Activated T-cell treated with anti-CD3 and anti-CD28 coated beads, Interleukin-2, amount 50 U/mL, for 4 hours (primary cell): ENCODE data around the gene TMEM238L. TPM values are rescaled to one million over a fixed set of nuclear protein-coding genes. Genes with fewer than 3 reads are reported as not detected.

Source experiments
- ATAC-seq, 2 donors: fragments of 200-7000 bp; cut with Tn5 transposase; one replicate each; pipeline ENCODE4 v1.10.0; 2021
- DNase-seq: peaks from one replicate; pipeline ENCODE4 v3.0.0-alpha.2; 2020
- H3K27me3 Mint-ChIP-seq: one replicate; pipeline ENCODE4 v1.8.0; 2021; ENCODE audit warnings: low read depth, mixed read lengths
- H3K36me3 Mint-ChIP-seq: one replicate; pipeline ENCODE4 v1.8.0; 2022; ENCODE audit warnings: mixed read lengths; ENCODE audit not compliant: insufficient read depth
- H3K4me1 Mint-ChIP-seq: one replicate; pipeline ENCODE4 v1.8.0; 2021; ENCODE audit warnings: low read depth, mixed read lengths
- H3K4me3 Mint-ChIP-seq: one replicate; pipeline ENCODE4 v1.8.0; 2021; ENCODE audit warnings: mild to moderate bottlenecking, moderate library complexity, mixed read lengths
- H3K9me3 Mint-ChIP-seq: one replicate; pipeline ENCODE4 v1.8.0; 2021; ENCODE audit warnings: mixed read lengths
- total RNA-seq, 3 donors: library from RNA; stranded (reverse); gene quantifications; one replicate each; pipeline ENCODE4 v1.2.1, GENCODE V29; 2021

Gene TMEM238L
- total RNA-seq, 3 donors from 2014 or later = not detected

GRCh38 chr17:10821054-10821453 lies 17.2 kb upstream of the TMEM238L start:
- Mint-ChIP-seq H3K36me3 (no peaks in the 10 kb centered on the region), H3K4me1 (no peaks in the 10 kb centered on the region), H3K27me3 (peaks cover 4% of the 10 kb centered on the region), H3K9me3 (no peaks in the 10 kb centered on the region), H3K4me3 (no peak overlapping the region)
- no peak for DNase-seq
- no peak for ATAC-seq

GRCh38 chr17:10815319-10815718 lies 11.4 kb upstream of the TMEM238L start:
- H3K36me3 Mint-ChIP-seq = no peaks in the 10 kb centered on the region
- peaks cover 3% of the 10 kb centered on the region for H3K27me3 Mint-ChIP-seq
- H3K9me3 Mint-ChIP-seq = no peaks in the 10 kb centered on the region
- no peaks in the 10 kb centered on the region for H3K4me1 Mint-ChIP-seq
- no peak for DNase-seq
- no peak overlapping the region for H3K4me3 Mint-ChIP-seq
- ATAC-seq = no peak

GRCh38 chr17:10814075-10814474 lies 10.2 kb upstream of the TMEM238L start:
- ATAC-seq = no peak
- no peaks in the 10 kb centered on the region for H3K36me3 Mint-ChIP-seq
- no peak for DNase-seq
- no peak overlapping the region for H3K4me3 Mint-ChIP-seq
- peaks cover 3% of the 10 kb centered on the region for H3K27me3 Mint-ChIP-seq
- H3K4me1 Mint-ChIP-seq = no peaks in the 10 kb centered on the region
- H3K9me3 Mint-ChIP-seq = no peaks in the 10 kb centered on the region

- ATAC-seq = no peak
- Mint-ChIP-seq H3K4me1 (no peaks in the 10 kb centered on the region), H3K9me3 (no peaks in the 10 kb centered on the region), H3K4me3 (no peak overlapping the region), H3K36me3 (no peaks in the 10 kb centered on the region), H3K27me3 (peaks cover 3% of the 10 kb centered on the region)
- DNase-seq = no peak
Measured at GRCh38 chr17:10812674-10813073, 8.8 kb upstream of the TMEM238L start.

- Mint-ChIP-seq H3K4me3 (no peak overlapping the region), H3K9me3 (no peaks in the 10 kb centered on the region), H3K27me3 (peaks cover 3% of the 10 kb centered on the region), H3K4me1 (no peaks in the 10 kb centered on the region), H3K36me3 (no peaks in the 10 kb centered on the region)
- DNase-seq = no peak
- no peak for ATAC-seq
Measured at GRCh38 chr17:10809605-10810004, 5.7 kb upstream of the TMEM238L start.

GRCh38 chr17:10807704-10808128 lies 3.8 kb upstream of the TMEM238L start:
- Mint-ChIP-seq H3K4me3 (no peak overlapping the region), H3K4me1 (no peaks in the 10 kb centered on the region)

GRCh38 chr17:10806545-10807262 lies 2.8 kb upstream of the TMEM238L start:
- H3K4me1 Mint-ChIP-seq = no peaks in the 10 kb centered on the region
- peaks cover 2% of the 10 kb centered on the region for H3K27me3 Mint-ChIP-seq
- DNase-seq = no peak
- ATAC-seq = no peak
- no peaks in the 10 kb centered on the region for H3K9me3 Mint-ChIP-seq
- H3K4me3 Mint-ChIP-seq = no peak overlapping the region
- H3K36me3 Mint-ChIP-seq = no peaks in the 10 kb centered on the region

More at GRCh38 chr17:10807704-10808128, 3.8 kb upstream of the TMEM238L start:
- H3K27me3 Mint-ChIP-seq = peaks cover under 1% of the 10 kb centered on the region
- H3K36me3 Mint-ChIP-seq = no peaks in the 10 kb centered on the region
- DNase-seq (no peak), ATAC-seq (no peak)
- no peaks in the 10 kb centered on the region for H3K9me3 Mint-ChIP-seq

GRCh38 chr17:10805911-10806310 lies 2.0 kb upstream of the TMEM238L start:
- DNase-seq = no peak
- H3K4me1 Mint-ChIP-seq = no peaks in the 10 kb centered on the region
- no peak overlapping the region for H3K4me3 Mint-ChIP-seq
- H3K27me3 Mint-ChIP-seq = peaks cover 2% of the 10 kb centered on the region
- H3K9me3 Mint-ChIP-seq = no peaks in the 10 kb centered on the region
- ATAC-seq = no peak
- no peaks in the 10 kb centered on the region for H3K36me3 Mint-ChIP-seq

GRCh38 chr17:10804546-10804945 lies 647 bp upstream of the TMEM238L start:
- ATAC-seq (no peak), DNase-seq (no peak)
- no peaks in the 10 kb centered on the region for H3K4me1 Mint-ChIP-seq
- no peaks in the 10 kb centered on the region for H3K9me3 Mint-ChIP-seq
- peaks cover 2% of the 10 kb centered on the region for H3K27me3 Mint-ChIP-seq
- no peak overlapping the region for H3K4me3 Mint-ChIP-seq
- H3K36me3 Mint-ChIP-seq = no peaks in the 10 kb centered on the region

GRCh38 chr17:10803350-10803749 lies 549 bp downstream of the TMEM238L start:
- H3K36me3 Mint-ChIP-seq = no peaks in the 10 kb centered on the region
- H3K9me3 Mint-ChIP-seq = no peaks in the 10 kb centered on the region
- peaks cover 2% of the 10 kb centered on the region for H3K27me3 Mint-ChIP-seq
- DNase-seq = no peak
- ATAC-seq = no peak
- H3K4me1 Mint-ChIP-seq = no peaks in the 10 kb centered on the region
- no peak overlapping the region for H3K4me3 Mint-ChIP-seq

- H3K27me3 Mint-ChIP-seq = peaks cover 2% of the 10 kb centered on the region
- H3K9me3 Mint-ChIP-seq = no peaks in the 10 kb centered on the region
- no peak overlapping the region for H3K4me3 Mint-ChIP-seq
- ATAC-seq (no peak), DNase-seq (no peak)
- no peaks in the 10 kb centered on the region for H3K36me3 Mint-ChIP-seq
- no peaks in the 10 kb centered on the region for H3K4me1 Mint-ChIP-seq
Measured at GRCh38 chr17:10802496-10803284, 1.2 kb downstream of the TMEM238L start.

- Mint-ChIP-seq H3K4me3 (no peak overlapping the region), H3K36me3 (no peaks in the 10 kb centered on the region), H3K9me3 (no peaks in the 10 kb centered on the region), H3K4me1 (no peaks in the 10 kb centered on the region), H3K27me3 (peaks cover 2% of the 10 kb centered on the region)
- DNase-seq = no peak
- no peak for ATAC-seq
Measured at GRCh38 chr17:10799407-10799806, 4.5 kb downstream of the TMEM238L start.

- ATAC-seq = no peak
Measured at GRCh38 chr17:10798910-10799309, 5.0 kb downstream of the TMEM238L start.

GRCh38 chr17:10798332-10798749 lies 5.6 kb downstream of the TMEM238L start:
- H3K9me3 Mint-ChIP-seq = no peaks in the 10 kb centered on the region
- peaks cover 4% of the 10 kb centered on the region for H3K27me3 Mint-ChIP-seq
- H3K36me3 Mint-ChIP-seq = no peaks in the 10 kb centered on the region
- DNase-seq = no peak
- ATAC-seq = no peak
- no peaks in the 10 kb centered on the region for H3K4me1 Mint-ChIP-seq
- H3K4me3 Mint-ChIP-seq = no peak overlapping the region

More at GRCh38 chr17:10798910-10799309, 5.0 kb downstream of the TMEM238L start:
- no peaks in the 10 kb centered on the region for H3K9me3 Mint-ChIP-seq
- no peak for DNase-seq
- no peaks in the 10 kb centered on the region for H3K36me3 Mint-ChIP-seq
- H3K27me3 Mint-ChIP-seq = peaks cover 2% of the 10 kb centered on the region
- H3K4me3 Mint-ChIP-seq = no peak overlapping the region
- H3K4me1 Mint-ChIP-seq = no peaks in the 10 kb centered on the region
